HEK293T (cell line): ENCODE results near the gene LRPPRC.

Source experiments
- FOXK2 ChIP-seq: fragments of 450-650 bp; IDR thresholded peaks from 2 replicates; pipeline ENCODE4 v1.6.1; 2016; ENCODE audit warnings: mild to moderate bottlenecking
- NFRKB ChIP-seq: fragments of 450-650 bp; IDR thresholded peaks from 2 replicates; pipeline ENCODE4 v1.6.1; 2016; ENCODE audit warnings: mild to moderate bottlenecking, moderate library complexity
- SP1 ChIP-seq: fragments of 450-650 bp; IDR thresholded peaks from 2 replicates; pipeline ENCODE4 v1.6.1; 2017
- SUZ12 ChIP-seq: fragments of 450-650 bp; IDR thresholded peaks from 2 replicates; pipeline ENCODE4 v1.6.1; 2016; ENCODE audit warnings: mild to moderate bottlenecking

DNA sequence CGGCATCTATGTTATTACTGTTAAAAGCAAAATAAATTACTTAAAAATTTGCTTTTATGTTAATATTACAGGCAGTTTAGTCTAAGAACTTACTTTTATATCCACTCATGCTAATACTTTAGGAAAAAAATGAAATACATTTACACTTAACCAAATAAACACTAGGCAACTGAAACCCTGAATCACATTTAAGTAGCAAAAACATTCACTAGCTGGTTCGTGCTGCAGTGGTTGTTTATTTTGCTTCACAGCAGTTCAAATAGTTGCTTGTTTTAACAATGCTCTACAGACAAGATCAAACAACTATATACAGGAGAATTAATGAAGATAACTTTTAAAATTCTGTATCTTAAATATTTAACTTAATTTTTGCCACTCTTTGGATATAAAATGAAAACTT lies 96.2 kb downstream of the LRPPRC start:
- TF ChIP-seq SP1 (no peak), SUZ12 (no peak), NFRKB (no peak), FOXK2 (no peak)
